ENCODE measurements around the gene FA2H. TPM values are rescaled to one million over a fixed set of nuclear protein-coding genes. Genes with fewer than 3 reads are reported as not detected.
"Not testable (repeated sequence)": the region's sequence is repeated elsewhere in the genome, so short reads cannot be mapped to it uniquely, and the experiment has no call there.

Gene FA2H
- polyA plus RNA-seq, 4 donors = 6.7 to 17.8 (median 10.6) TPM

GRCh38 chr16:74722156-74722555 lies 52.5 kb downstream of the FA2H start:
- H3K4me3 ChIP-seq (ENCODE audit: low read depth in 1 of 3, low read length in 3 of 3); H3K27ac ChIP-seq (ENCODE audit: low read depth in 1 of 3, low read length in 2 of 3); H3K9me3 ChIP-seq (ENCODE audit: control insufficient read depth in 2 of 2, insufficient read depth in 1 of 2, low read depth in 1 of 2, low read length in 1 of 2); DNase-seq; H3K27me3 ChIP-seq (ENCODE audit: control insufficient read depth in 3 of 3, insufficient read depth in 3 of 3, low read length in 3 of 3); FAIRE-seq: not testable (repeated sequence)
- peaks cover 3 to 29% (median 8%) of the 10 kb centered on the region in 3 donors for H3K4me1 ChIP-seq (ENCODE audit: control insufficient read depth in 3 of 3, insufficient read depth in 2 of 3, low read depth in 1 of 3, low read length in 2 of 3)
- 75 to 90% (median 90%) methylated on average over 2 of the region's 2 CpGs for WGBS, 3 donors
- peaks cover 0 to 39% (median 2%) of the 10 kb centered on the region in 3 donors for H3K36me3 ChIP-seq (ENCODE audit: control insufficient read depth in 3 of 3, insufficient read depth in 2 of 3, low read depth in 1 of 3, low read length in 3 of 3)

- FAIRE-seq = no peak
- 85 to 95% (median 88%) methylated on average over 11 of the region's 11 CpGs for WGBS, 3 donors
- no peak overlapping the region for H3K27ac ChIP-seq (ENCODE audit: low read depth in 1 of 3, low read length in 2 of 3)
- H3K4me3 ChIP-seq (ENCODE audit: low read depth in 1 of 3, low read length in 3 of 3) = no peak overlapping the region
- H3K9me3 ChIP-seq (ENCODE audit: control insufficient read depth in 2 of 2, insufficient read depth in 1 of 2, low read depth in 1 of 2, low read length in 1 of 2) = peaks cover 0 to 3% of the 10 kb centered on the region in 2 donors
- no peaks in the 10 kb centered on the region for H3K27me3 ChIP-seq (ENCODE audit: control insufficient read depth in 3 of 3, insufficient read depth in 3 of 3, low read length in 3 of 3)
- DNase-seq = peak in 1 of 2 donors; percentile 44
- peaks cover 0 to 43% (median 2%) of the 10 kb centered on the region in 3 donors for H3K36me3 ChIP-seq (ENCODE audit: control insufficient read depth in 3 of 3, insufficient read depth in 2 of 3, low read depth in 1 of 3, low read length in 3 of 3)
- peaks cover 3 to 25% (median 8%) of the 10 kb centered on the region in 3 donors for H3K4me1 ChIP-seq (ENCODE audit: control insufficient read depth in 3 of 3, insufficient read depth in 2 of 3, low read depth in 1 of 3, low read length in 2 of 3)
Observed at GRCh38 chr16:74721716-74722115, 52.9 kb downstream of the FA2H start.

GRCh38 chr16:74720579-74720978 lies 54.0 kb downstream of the FA2H start:
- H3K36me3 ChIP-seq (ENCODE audit: control insufficient read depth in 3 of 3, insufficient read depth in 2 of 3, low read depth in 1 of 3, low read length in 3 of 3) = peaks cover 0 to 47% (median 2%) of the 10 kb centered on the region in 3 donors
- peaks cover 3 to 17% (median 8%) of the 10 kb centered on the region in 3 donors for H3K4me1 ChIP-seq (ENCODE audit: control insufficient read depth in 3 of 3, insufficient read depth in 2 of 3, low read depth in 1 of 3, low read length in 2 of 3)
- WGBS, 3 donors = 43 to 73% (median 62%) methylated on average over 5 of the region's 5 CpGs
- no peaks in the 10 kb centered on the region for H3K27me3 ChIP-seq (ENCODE audit: control insufficient read depth in 3 of 3, insufficient read depth in 3 of 3, low read length in 3 of 3)
- H3K9me3 ChIP-seq (ENCODE audit: control insufficient read depth in 2 of 2, insufficient read depth in 1 of 2, low read depth in 1 of 2, low read length in 1 of 2) = no peaks in the 10 kb centered on the region
- H3K27ac ChIP-seq (ENCODE audit: low read depth in 1 of 3, low read length in 2 of 3) = no peak overlapping the region
- H3K4me3 ChIP-seq (ENCODE audit: low read depth in 1 of 3, low read length in 3 of 3) = no peak overlapping the region
- DNase-seq (no peak), FAIRE-seq (no peak)

- Histone ChIP-seq H3K9me3 (ENCODE audit: control insufficient read depth in 2 of 2, insufficient read depth in 1 of 2, low read depth in 1 of 2, low read length in 1 of 2) (no peaks in the 10 kb centered on the region), H3K27ac (ENCODE audit: low read depth in 1 of 3, low read length in 2 of 3) (no peak overlapping the region), H3K36me3 (ENCODE audit: control insufficient read depth in 3 of 3, insufficient read depth in 2 of 3, low read depth in 1 of 3, low read length in 3 of 3) (peaks cover 0 to 33% (median 2%) of the 10 kb centered on the region in 3 donors), H3K27me3 (ENCODE audit: control insufficient read depth in 3 of 3, insufficient read depth in 3 of 3, low read length in 3 of 3) (no peaks in the 10 kb centered on the region), H3K4me3 (ENCODE audit: low read depth in 1 of 3, low read length in 3 of 3) (no peak overlapping the region), H3K4me1 (ENCODE audit: control insufficient read depth in 3 of 3, insufficient read depth in 2 of 3, low read depth in 1 of 3, low read length in 2 of 3) (peaks cover 0 to 3% (median under 1%) of the 10 kb centered on the region in 3 donors)
- FAIRE-seq (no peak), DNase-seq (no peak)
- 87 to 94% (median 92%) methylated on average over 27 of the region's 27 CpGs for WGBS, 3 donors
Observed at GRCh38 chr16:74718741-74719610, 55.6 kb downstream of the FA2H start.

GRCh38 chr16:74718140-74718539 lies 56.5 kb downstream of the FA2H start:
- peaks cover 0 to 3% (median 0%) of the 10 kb centered on the region in 3 donors for H3K4me1 ChIP-seq (ENCODE audit: control insufficient read depth in 3 of 3, insufficient read depth in 2 of 3, low read depth in 1 of 3, low read length in 2 of 3)
- no peak overlapping the region for H3K4me3 ChIP-seq (ENCODE audit: low read depth in 1 of 3, low read length in 3 of 3)
- no peaks in the 10 kb centered on the region for H3K9me3 ChIP-seq (ENCODE audit: control insufficient read depth in 2 of 2, insufficient read depth in 1 of 2, low read depth in 1 of 2, low read length in 1 of 2)
- DNase-seq (no peak), FAIRE-seq (no peak)
- H3K27ac ChIP-seq (ENCODE audit: low read depth in 1 of 3, low read length in 2 of 3) = no peak overlapping the region
- 90 to 95% (median 91%) methylated on average over 13 of the region's 13 CpGs for WGBS, 3 donors
- H3K27me3 ChIP-seq (ENCODE audit: control insufficient read depth in 3 of 3, insufficient read depth in 3 of 3, low read length in 3 of 3) = no peaks in the 10 kb centered on the region
- peaks cover 0 to 39% (median 2%) of the 10 kb centered on the region in 3 donors for H3K36me3 ChIP-seq (ENCODE audit: control insufficient read depth in 3 of 3, insufficient read depth in 2 of 3, low read depth in 1 of 3, low read length in 3 of 3)

GRCh38 chr16:74717367-74717766 lies 57.3 kb downstream of the FA2H start:
- Histone ChIP-seq H3K4me3 (ENCODE audit: low read depth in 1 of 3, low read length in 3 of 3) (no peak overlapping the region), H3K27me3 (ENCODE audit: control insufficient read depth in 3 of 3, insufficient read depth in 3 of 3, low read length in 3 of 3) (no peaks in the 10 kb centered on the region), H3K9me3 (ENCODE audit: control insufficient read depth in 2 of 2, insufficient read depth in 1 of 2, low read depth in 1 of 2, low read length in 1 of 2) (no peaks in the 10 kb centered on the region), H3K36me3 (ENCODE audit: control insufficient read depth in 3 of 3, insufficient read depth in 2 of 3, low read depth in 1 of 3, low read length in 3 of 3) (peaks cover 0 to 39% (median 2%) of the 10 kb centered on the region in 3 donors), H3K27ac (ENCODE audit: low read depth in 1 of 3, low read length in 2 of 3) (no peak overlapping the region), H3K4me1 (ENCODE audit: control insufficient read depth in 3 of 3, insufficient read depth in 2 of 3, low read depth in 1 of 3, low read length in 2 of 3) (peaks cover 0 to 3% (median 0%) of the 10 kb centered on the region in 3 donors)
- WGBS, 3 donors = 78 to 88% (median 86%) methylated on average over 7 of the region's 7 CpGs
- no peak for DNase-seq
- no peak for FAIRE-seq

GRCh38 chr16:74716355-74716754 lies 58.3 kb downstream of the FA2H start:
- DNase-seq (no peak), FAIRE-seq (no peak)
- Histone ChIP-seq H3K27ac (ENCODE audit: low read depth in 1 of 3, low read length in 2 of 3) (no peak overlapping the region), H3K27me3 (ENCODE audit: control insufficient read depth in 3 of 3, insufficient read depth in 3 of 3, low read length in 3 of 3) (no peaks in the 10 kb centered on the region), H3K4me1 (ENCODE audit: control insufficient read depth in 3 of 3, insufficient read depth in 2 of 3, low read depth in 1 of 3, low read length in 2 of 3) (peaks cover 0 to 3% (median 0%) of the 10 kb centered on the region in 3 donors), H3K36me3 (ENCODE audit: control insufficient read depth in 3 of 3, insufficient read depth in 2 of 3, low read depth in 1 of 3, low read length in 3 of 3) (peaks cover 0 to 35% (median 2%) of the 10 kb centered on the region in 3 donors), H3K9me3 (ENCODE audit: control insufficient read depth in 2 of 2, insufficient read depth in 1 of 2, low read depth in 1 of 2, low read length in 1 of 2) (no peaks in the 10 kb centered on the region), H3K4me3 (ENCODE audit: low read depth in 1 of 3, low read length in 3 of 3) (no peak overlapping the region)
- 86 to 90% (median 87%) methylated on average over 15 of the region's 15 CpGs for WGBS, 3 donors

GRCh38 chr16:74713876-74714275 lies 60.7 kb downstream of the FA2H start:
- Histone ChIP-seq H3K36me3 (ENCODE audit: control insufficient read depth in 3 of 3, insufficient read depth in 2 of 3, low read depth in 1 of 3, low read length in 3 of 3) (peaks cover 0 to 29% (median 1%) of the 10 kb centered on the region in 3 donors), H3K4me1 (ENCODE audit: control insufficient read depth in 3 of 3, insufficient read depth in 2 of 3, low read depth in 1 of 3, low read length in 2 of 3) (peaks cover 0 to 4% (median 0%) of the 10 kb centered on the region in 3 donors), H3K4me3 (ENCODE audit: low read depth in 1 of 3, low read length in 3 of 3) (no peak overlapping the region), H3K9me3 (ENCODE audit: control insufficient read depth in 2 of 2, insufficient read depth in 1 of 2, low read depth in 1 of 2, low read length in 1 of 2) (no peaks in the 10 kb centered on the region), H3K27ac (ENCODE audit: low read depth in 1 of 3, low read length in 2 of 3) (no peak overlapping the region), H3K27me3 (ENCODE audit: control insufficient read depth in 3 of 3, insufficient read depth in 3 of 3, low read length in 3 of 3) (no peaks in the 10 kb centered on the region)
- DNase-seq (no peak), FAIRE-seq (no peak)
- 87 to 91% (median 91%) methylated on average over 10 of the region's 10 CpGs for WGBS, 3 donors

Measured in small intestine (tissue), 7 donors.